ENCODE results near the gene PPEF1.

DNA sequence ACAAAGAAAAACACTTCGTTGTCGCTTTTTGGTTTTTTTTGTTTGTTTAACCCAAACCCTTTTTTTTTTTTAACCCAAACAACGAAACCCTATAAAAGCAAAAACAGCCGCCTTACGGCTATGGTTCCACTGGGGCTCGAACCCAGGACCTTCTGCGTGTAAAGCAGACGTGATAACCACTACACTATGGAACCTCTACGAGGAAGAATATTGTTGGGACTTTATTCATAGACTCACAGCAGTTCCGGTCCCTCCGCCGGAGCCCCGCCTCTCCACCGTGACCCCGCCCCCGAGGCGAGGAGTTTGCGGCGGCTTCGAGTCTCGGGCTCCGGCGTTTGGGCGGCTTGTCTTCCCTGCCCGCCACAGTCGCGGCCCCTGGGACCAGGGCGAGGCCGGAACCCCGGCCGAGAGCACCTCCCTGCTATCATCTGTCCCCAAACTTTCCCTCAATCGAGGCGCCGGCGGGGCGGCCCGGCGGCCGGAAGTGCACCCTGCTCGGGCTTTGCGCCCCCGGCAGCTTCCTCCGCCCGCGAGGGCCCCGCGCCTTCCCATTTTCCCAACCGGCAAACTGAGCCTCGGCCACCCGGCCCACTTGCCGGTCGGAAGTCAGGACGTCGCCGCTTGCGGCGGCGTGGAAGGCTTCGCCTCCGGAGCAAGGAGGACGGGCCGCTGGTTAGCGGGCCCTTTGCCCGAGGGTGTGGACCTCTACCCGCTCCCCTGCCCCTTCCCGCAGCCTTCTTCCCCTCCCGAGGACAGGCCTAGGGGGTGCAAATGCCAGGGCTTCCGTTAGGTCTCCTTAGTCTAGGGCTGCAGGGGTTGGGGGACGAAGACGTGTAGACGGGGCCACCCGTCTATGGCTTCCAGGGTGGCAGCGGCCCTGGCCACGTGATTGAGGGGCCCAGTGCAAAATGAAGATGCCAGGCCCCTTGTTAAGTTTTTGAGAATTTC is 32.4 kb upstream of the PPEF1 start:
- TF ChIP-seq POLR2AphosphoS5 (IDR thresholded peaks at IDR 0.05; ENCODE audit: borderline replicate concordance, low read depth, low read length) (peak; percentile 16; the same call in 1 of the 2 replicates), EZH2 (IDR thresholded peaks at IDR 0.05) (no peak)

Data from SK-N-MC (cell line).